HCT116 (cell line): ENCODE results near the gene C16orf90. TPM values are rescaled to one million over a fixed set of nuclear protein-coding genes. Genes with fewer than 3 reads are reported as not detected.

Experiments
- ATAC-seq: fragments of 200-7000 bp; cut with Tn5 transposase; 2 replicates; pipeline ENCODE4 v1.9.1; 2020; ENCODE audit warnings: mild to moderate bottlenecking, moderate library complexity
- BruUV-seq: library from RNA; stranded (reverse); fragments of 400-500 nt; replicated peaks from 2 replicates; lab custom pipeline; 2021; lab: Mats Ljungman, UMichigan
- CTCF ChIA-PET: fragments of 300-600 bp; sonication (Branson Sonifier 250); formaldehyde crosslinking; loops from one replicate; lab custom pipeline; 2021; ENCODE audit warnings: antibody characterized with exemption; lab: Charles Lee
- POLR2A ChIA-PET: fragments of 300-600, 350-600 bp; sonication (Branson Sonifier 250); formaldehyde crosslinking; loops from one replicate; lab custom pipeline; 2021; ENCODE audit warnings: antibody characterized with exemption; lab: Charles Lee
- RAD21 ChIA-PET, 2 experiments: fragments of 300-600 bp; sonication (Branson Sonifier 250); formaldehyde crosslinking; loops; one replicate each; lab custom pipeline; 2023; ENCODE audit warnings: low total read pairs in 2 of 2; ENCODE audit not compliant: uncharacterized antibody in 2 of 2, unreplicated experiment in 2 of 2, low non-redundant PET in 1 of 2; lab: Charles Lee
- DNase-seq: peaks from one replicate; pipeline ENCODE4 v3.0.0-alpha.2; 2010; ENCODE audit warnings: low read depth, low spot score
- H2AFZ ChIP-seq: fragments of 200-600 bp; shearing (Covaris generic), sonication (generic); 2 replicates; pipeline ENCODE4 v1.6.1; 2017; ENCODE audit warnings: low read depth, mixed run types, mixed read lengths, antibody characterized with exemption, low read length; ENCODE audit not compliant: poor library complexity, severe bottlenecking
- H3K27ac ChIP-seq: 2 replicates; pipeline ENCODE4 v1.5.1; 2012; ENCODE audit warnings: low read depth, low read length
- H3K27me3 ChIP-seq: fragments of 200-600 bp; sonication (generic); 2 replicates; pipeline ENCODE4 v1.6.1; 2016; ENCODE audit warnings: mixed run types, low read length, mixed read lengths; ENCODE audit not compliant: insufficient read depth
- H3K36me3 ChIP-seq, 2 experiments: fragments of 200-500 bp in 1 of 2; fragments of 200-600 bp in 1 of 2; sonication (Bioruptor generic) in 1 of 2; sonication (generic) in 1 of 2; 2 replicates each; pipeline versions ENCODE4 v1.5.1 to v1.6.1; 2014 to 2016; ENCODE audit warnings: low read length in 2 of 2, inconsistent platforms in 1 of 2, mixed read lengths in 1 of 2, mixed run types in 1 of 2; ENCODE audit not compliant: insufficient read depth in 2 of 2, control insufficient read depth in 1 of 2
- H3K4me1 ChIP-seq, 2 experiments: fragments of 200-600 bp in 1 of 2; sonication (generic) in 1 of 2; 2 replicates each; pipeline versions ENCODE4 v1.5.1 to v1.6.1; 2012 to 2017; ENCODE audit warnings: low read length in 2 of 2, inconsistent platforms in 1 of 2, mild to moderate bottlenecking in 1 of 2, mixed read lengths in 1 of 2, mixed run types in 1 of 2, moderate library complexity in 1 of 2; ENCODE audit not compliant: insufficient read depth in 2 of 2, control insufficient read depth in 1 of 2
- H3K4me2 ChIP-seq: fragments of 200-600 bp; sonication (generic); 2 replicates; pipeline ENCODE4 v1.6.1; 2017; ENCODE audit warnings: mixed run types, low read length, mixed read lengths
- H3K4me3 ChIP-seq, 2 experiments: fragments of 200-600 bp in 1 of 2; sonication (generic) in 1 of 2; replicated peaks in 1 of 2; 2 replicates each; pipeline ENCODE4 v1.5.1; 2011 to 2016; ENCODE audit warnings: low read length in 2 of 2, control low read depth in 1 of 2, low read depth in 1 of 2, mild to moderate bottlenecking in 1 of 2, mixed read lengths in 1 of 2, mixed run types in 1 of 2
- H3K79me2 ChIP-seq: fragments of 200-600 bp; sonication (generic); 2 replicates; pipeline ENCODE4 v1.6.1; 2017; ENCODE audit warnings: mild to moderate bottlenecking, mixed run types, low read length, moderate library complexity, mixed read lengths; ENCODE audit not compliant: insufficient read depth
- H3K9ac ChIP-seq: fragments of 200-600 bp; sonication (generic); 2 replicates; pipeline ENCODE4 v1.6.1; 2016; ENCODE audit warnings: low read length, mixed read lengths
- H3K9me2 ChIP-seq: fragments of 200-600 bp; sonication (generic), shearing (Covaris generic); 2 replicates; pipeline ENCODE4 v1.6.1; 2017; ENCODE audit warnings: mixed run types, mild to moderate bottlenecking, moderate library complexity; ENCODE audit not compliant: insufficient read depth
- H3K9me3 ChIP-seq, 2 experiments: fragments of 200-500 bp in 1 of 2; fragments of 200-600 bp in 1 of 2; sonication (Bioruptor generic) in 1 of 2; sonication (generic) in 1 of 2; 2 replicates each; pipeline ENCODE4 v1.6.1; 2014 to 2017; ENCODE audit warnings: low read length in 2 of 2, mixed read lengths in 2 of 2, inconsistent platforms in 1 of 2, low read depth in 1 of 2, mild to moderate bottlenecking in 1 of 2, mixed run types in 1 of 2, moderate library complexity in 1 of 2; ENCODE audit not compliant: control insufficient read depth in 1 of 2, insufficient read depth in 1 of 2
- H4K20me1 ChIP-seq: fragments of 200-600 bp; sonication (generic), shearing (Covaris generic); 2 replicates; pipeline ENCODE4 v1.6.1; 2017; ENCODE audit warnings: mixed run types, mild to moderate bottlenecking, moderate library complexity; ENCODE audit not compliant: insufficient read depth
- ATF3 ChIP-seq: IDR thresholded peaks from 2 replicates; pipeline ENCODE4 v1.6.1; 2012
- ELF1 ChIP-seq: IDR thresholded peaks from 2 replicates; pipeline ENCODE4 v1.6.1; 2012; ENCODE audit warnings: low read depth, borderline replicate concordance
- EZH2 ChIP-seq: fragments of 200-600 bp; sonication (generic); IDR thresholded peaks from 2 replicates; pipeline ENCODE4 v1.6.1; 2017; ENCODE audit warnings: antibody characterized with exemption, mixed run types
- FOSL1 ChIP-seq: IDR thresholded peaks from 2 replicates; pipeline ENCODE4 v1.6.1; 2012; ENCODE audit warnings: low read depth
- POLR2A ChIP-seq: IDR thresholded peaks from 2 replicates; pipeline ENCODE4 v1.7.0; 2011; ENCODE audit warnings: borderline replicate concordance; ENCODE audit not compliant: insufficient read depth, insufficient read length; ENCODE audit errors: extremely low read depth
- POLR2AphosphoS5 ChIP-seq: IDR thresholded peaks from 2 replicates; pipeline ENCODE4 v1.6.1; 2011; ENCODE audit warnings: mild to moderate bottlenecking, low read depth, low read length, moderate library complexity
- RAD21 ChIP-seq: IDR thresholded peaks from 2 replicates; pipeline ENCODE4 v1.6.1; 2012; ENCODE audit warnings: low read depth, mild to moderate bottlenecking
- SIN3A ChIP-seq: IDR thresholded peaks from 2 replicates; pipeline ENCODE4 v1.6.1; 2012; ENCODE audit warnings: low read depth
- SP1 ChIP-seq: IDR thresholded peaks from 2 replicates; pipeline ENCODE4 v1.6.1; 2012; ENCODE audit warnings: low read depth
- SRF ChIP-seq: IDR thresholded peaks from 2 replicates; pipeline ENCODE4 v1.6.1; 2012; ENCODE audit warnings: low read depth
- TCF7L2 ChIP-seq: IDR thresholded peaks from 2 replicates; pipeline ENCODE4 v1.7.0; 2011; ENCODE audit warnings: borderline replicate concordance, inconsistent platforms; ENCODE audit not compliant: insufficient read depth, insufficient read length; ENCODE audit errors: extremely low read depth
- YY1 ChIP-seq: IDR thresholded peaks from 2 replicates; pipeline ENCODE4 v1.6.1; 2011; ENCODE audit warnings: low read length, low read depth, moderate library complexity, mild to moderate bottlenecking; ENCODE audit not compliant: insufficient replicate concordance; ENCODE audit errors: extremely low read depth
- ZFX ChIP-seq: fragments of 450-650 bp; IDR thresholded peaks from 2 replicates; pipeline ENCODE4 v1.6.1; 2017
- intact Hi-C: fragments of 100-400 bp; cut with micrococcal nuclease; formaldehyde crosslinking; loops from 2 replicates; pipeline ENCODE4 v1.10.0; 2022
- total RNA-seq: library from RNA; stranded (reverse); gene quantifications from one replicate; pipeline ENCODE4 v1.2.1, GENCODE V29; 2021; ENCODE audit not compliant: unreplicated experiment
- TF ChIP-seq, protein P1 (sequence below): IDR thresholded peaks from 2 replicates; pipeline ENCODE4 v1.6.1; 2011; ENCODE audit warnings: mild to moderate bottlenecking, low read length, moderate library complexity; ENCODE audit not compliant: insufficient replicate concordance; ENCODE audit errors: extremely low read depth
- TF ChIP-seq, protein P2 (sequence below), 3 experiments: fragments of 200-600 bp in 1 of 3; sonication (generic) in 1 of 3; IDR thresholded peaks in 2 of 3; conservative IDR thresholded peaks in 1 of 3; 2 replicates each; pipeline ENCODE4 v1.5.1; 2012 to 2017; ENCODE audit warnings: low read depth in 2 of 3, low read length in 2 of 3, antibody characterized with exemption in 1 of 3, borderline replicate concordance in 1 of 3, control low read depth in 1 of 3, mild to moderate bottlenecking in 1 of 3, mixed read lengths in 1 of 3, mixed run types in 1 of 3, moderate library complexity in 1 of 3; ENCODE audit not compliant: insufficient read depth in 1 of 3

Gene C16orf90
- total RNA-seq, 1 experiment from 2014 or later: not detected

GRCh38 chr16:3520841-3521240 lies 25.6 kb upstream of the C16orf90 start:
- H3K4me1 ChIP-seq: no peaks in the 10 kb centered on the region
- H4K20me1 ChIP-seq: no peaks in the 10 kb centered on the region
- no peak for TF ChIP-seq RAD21
- TF ChIP-seq TCF7L2: no peak
- TF ChIP-seq EZH2: no peak
- TF ChIP-seq, protein P1, sequence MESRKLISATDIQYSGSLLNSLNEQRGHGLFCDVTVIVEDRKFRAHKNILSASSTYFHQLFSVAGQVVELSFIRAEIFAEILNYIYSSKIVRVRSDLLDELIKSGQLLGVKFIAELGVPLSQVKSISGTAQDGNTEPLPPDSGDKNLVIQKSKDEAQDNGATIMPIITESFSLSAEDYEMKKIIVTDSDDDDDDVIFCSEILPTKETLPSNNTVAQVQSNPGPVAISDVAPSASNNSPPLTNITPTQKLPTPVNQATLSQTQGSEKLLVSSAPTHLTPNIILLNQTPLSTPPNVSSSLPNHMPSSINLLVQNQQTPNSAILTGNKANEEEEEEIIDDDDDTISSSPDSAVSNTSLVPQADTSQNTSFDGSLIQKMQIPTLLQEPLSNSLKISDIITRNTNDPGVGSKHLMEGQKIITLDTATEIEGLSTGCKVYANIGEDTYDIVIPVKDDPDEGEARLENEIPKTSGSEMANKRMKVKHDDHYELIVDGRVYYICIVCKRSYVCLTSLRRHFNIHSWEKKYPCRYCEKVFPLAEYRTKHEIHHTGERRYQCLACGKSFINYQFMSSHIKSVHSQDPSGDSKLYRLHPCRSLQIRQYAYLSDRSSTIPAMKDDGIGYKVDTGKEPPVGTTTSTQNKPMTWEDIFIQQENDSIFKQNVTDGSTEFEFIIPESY: no peak
- TF ChIP-seq POLR2AphosphoS5: no peak
- TF ChIP-seq YY1: no peak
- no peak for TF ChIP-seq SP1
- no peak for TF ChIP-seq SIN3A
- TF ChIP-seq POLR2A: no peak
- TF ChIP-seq, protein P2, sequence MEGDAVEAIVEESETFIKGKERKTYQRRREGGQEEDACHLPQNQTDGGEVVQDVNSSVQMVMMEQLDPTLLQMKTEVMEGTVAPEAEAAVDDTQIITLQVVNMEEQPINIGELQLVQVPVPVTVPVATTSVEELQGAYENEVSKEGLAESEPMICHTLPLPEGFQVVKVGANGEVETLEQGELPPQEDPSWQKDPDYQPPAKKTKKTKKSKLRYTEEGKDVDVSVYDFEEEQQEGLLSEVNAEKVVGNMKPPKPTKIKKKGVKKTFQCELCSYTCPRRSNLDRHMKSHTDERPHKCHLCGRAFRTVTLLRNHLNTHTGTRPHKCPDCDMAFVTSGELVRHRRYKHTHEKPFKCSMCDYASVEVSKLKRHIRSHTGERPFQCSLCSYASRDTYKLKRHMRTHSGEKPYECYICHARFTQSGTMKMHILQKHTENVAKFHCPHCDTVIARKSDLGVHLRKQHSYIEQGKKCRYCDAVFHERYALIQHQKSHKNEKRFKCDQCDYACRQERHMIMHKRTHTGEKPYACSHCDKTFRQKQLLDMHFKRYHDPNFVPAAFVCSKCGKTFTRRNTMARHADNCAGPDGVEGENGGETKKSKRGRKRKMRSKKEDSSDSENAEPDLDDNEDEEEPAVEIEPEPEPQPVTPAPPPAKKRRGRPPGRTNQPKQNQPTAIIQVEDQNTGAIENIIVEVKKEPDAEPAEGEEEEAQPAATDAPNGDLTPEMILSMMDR (IDR thresholded peaks at IDR 0.05 in 2 of 3, conservative IDR thresholded peaks at IDR 0.05 in 1 of 3; ENCODE audit: borderline replicate concordance in 1 of 3, insufficient read depth in 1 of 3, low read depth in 2 of 3, low read length in 2 of 3): no peak
- TF ChIP-seq ZFX: no peak
- no peak for TF ChIP-seq ELF1
- no peak for TF ChIP-seq SRF
- TF ChIP-seq ATF3: no peak
- no peak for TF ChIP-seq FOSL1
- ChIA-PET RAD21 (no interaction called here), POLR2A (no interaction called here), CTCF (interaction anchor here (0.7 kb wide), 1 partner anchor 30 kb away, joined by 4 read pairs; no protein-coding TSS in a partner anchor)
- intact Hi-C loops: no loop called here
- H3K4me2 ChIP-seq: no peak overlapping the region
- H2AFZ ChIP-seq: no peak overlapping the region
- no peak overlapping the region for H3K4me3 ChIP-seq
- no peak overlapping the region for H3K9ac ChIP-seq
- BruUV-seq: no TSS peak
- no peak for ATAC-seq
- H3K9me2 ChIP-seq: no peaks in the 10 kb centered on the region
- H3K27ac ChIP-seq: no peak overlapping the region
- H3K79me2 ChIP-seq: no peaks in the 10 kb centered on the region
- no peak for DNase-seq
- no peaks in the 10 kb centered on the region for H3K27me3 ChIP-seq
- peaks cover 13 to 39% of the 10 kb centered on the region in 2 experiments for H3K36me3 ChIP-seq
- H3K9me3 ChIP-seq: no peaks in the 10 kb centered on the region
